Measurements from ENCODE around the gene TENM4.

DNA sequence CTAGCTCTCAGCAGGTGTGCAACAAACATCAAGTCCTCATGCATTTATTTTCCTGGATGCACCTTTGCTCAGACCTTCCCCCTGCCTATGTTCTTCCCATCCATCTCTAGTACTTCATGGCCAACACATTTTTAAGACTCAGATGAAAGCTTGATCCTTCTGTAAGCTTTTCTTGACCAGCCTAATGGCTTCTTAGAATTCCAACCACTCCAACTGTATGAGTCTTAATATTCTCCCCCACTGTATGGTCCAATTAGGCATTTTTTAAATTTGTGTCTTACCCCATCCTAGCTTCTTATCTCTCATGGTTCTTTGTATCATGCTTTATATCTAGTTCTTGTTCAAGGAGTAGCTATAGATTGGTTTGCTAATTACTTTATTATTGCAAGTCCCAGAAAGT lies 44.8 kb downstream of the TENM4 start:
- TF ChIP-seq EZH2 (IDR thresholded peaks at IDR 0.05): no peak
- TF ChIP-seq POLR2AphosphoS5 (IDR thresholded peaks at IDR 0.05; ENCODE audit: borderline replicate concordance, low read depth, low read length): no peak
- TF ChIP-seq FOXP2 (optimal IDR thresholded peaks at IDR 0.05; ENCODE audit: control extremely low read depth, extremely low read length, insufficient read depth): no peak
